Measurements from ENCODE around the gene WNT11. TPM values are rescaled to one million over a fixed set of nuclear protein-coding genes. Genes with fewer than 3 reads are reported as not detected.

The WNT11 gene
- total RNA-seq, 1 experiment from 2014 or later = 0.40 TPM

- ATAC-seq = no peak
Measured at GRCh38 chr11:76164081-76164480, 42.2 kb downstream of the WNT11 start.

GRCh38 chr11:76163289-76163880, 42.9 kb downstream of the WNT11 start:
- no peak overlapping the region for H3K9ac ChIP-seq (ENCODE audit: low read length)

More at GRCh38 chr11:76164081-76164480, 42.2 kb downstream of the WNT11 start:
- H4K20me1 ChIP-seq (ENCODE audit: low read length) = no peaks in the 10 kb centered on the region
- no peaks in the 10 kb centered on the region for H3K79me2 ChIP-seq (ENCODE audit: low read length)
- no TSS peak for BruUV-seq (replicated peaks)
- POLR2A ChIA-PET (ENCODE audit: unreplicated experiment) = no interaction called here
- TF ChIP-seq CTCF (conservative IDR thresholded peaks at IDR 0.05; ENCODE audit: low read depth, low read length) = no peak
- no peak overlapping the region for H3K9ac ChIP-seq (ENCODE audit: low read length)
- no peak for DNase-seq
- no peak overlapping the region for H3K4me2 ChIP-seq (ENCODE audit: low read length)
- H3K9me2 ChIP-seq (replicated peaks; ENCODE audit: low read length) = no peaks in the 10 kb centered on the region
- no peaks in the 10 kb centered on the region for H3K9me3 ChIP-seq (ENCODE audit: low read length)
- H3K27ac ChIP-seq (ENCODE audit: low read length) = no peak overlapping the region
- no peaks in the 10 kb centered on the region for H3K4me1 ChIP-seq (ENCODE audit: insufficient read depth, low read length)
- H3F3A ChIP-seq (ENCODE audit: low read length, unreplicated experiment) = no peaks in the 10 kb centered on the region
- intact Hi-C loops (cut with micrococcal nuclease) = no loop called here
- CTCF ChIA-PET = no interaction called here
- H3K27me3 ChIP-seq (ENCODE audit: low read length) = no peaks in the 10 kb centered on the region
- no peak overlapping the region for H3K4me3 ChIP-seq (ENCODE audit: low read length)
- no peak overlapping the region for H2AFZ ChIP-seq (ENCODE audit: low read length)
- no peaks in the 10 kb centered on the region for H3K36me3 ChIP-seq (ENCODE audit: low read depth, low read length)

More at GRCh38 chr11:76163289-76163880, 42.9 kb downstream of the WNT11 start:
- Histone ChIP-seq H3K4me2 (ENCODE audit: low read length) (no peak overlapping the region), H3K4me3 (ENCODE audit: low read length) (no peak overlapping the region), H3K36me3 (ENCODE audit: low read depth, low read length) (no peaks in the 10 kb centered on the region), H2AFZ (ENCODE audit: low read length) (no peak overlapping the region), H3K27me3 (ENCODE audit: low read length) (no peaks in the 10 kb centered on the region), H3K9me2 (replicated peaks; ENCODE audit: low read length) (no peaks in the 10 kb centered on the region), H3K9me3 (ENCODE audit: low read length) (no peaks in the 10 kb centered on the region), H3K4me1 (ENCODE audit: insufficient read depth, low read length) (no peaks in the 10 kb centered on the region), H3K27ac (ENCODE audit: low read length) (no peak overlapping the region), H3K79me2 (ENCODE audit: low read length) (no peaks in the 10 kb centered on the region), H3F3A (ENCODE audit: low read length, unreplicated experiment) (no peaks in the 10 kb centered on the region), H4K20me1 (ENCODE audit: low read length) (no peaks in the 10 kb centered on the region)
- no TSS peak for BruUV-seq (replicated peaks)
- CTCF ChIA-PET = no interaction called here
- intact Hi-C loops (cut with micrococcal nuclease) = no loop called here
- ATAC-seq = no peak
- POLR2A ChIA-PET (ENCODE audit: unreplicated experiment) = no interaction called here
- DNase-seq = no peak
- TF ChIP-seq CTCF (conservative IDR thresholded peaks at IDR 0.05; ENCODE audit: low read depth, low read length) (no peak), EZH2phosphoT487 (IDR thresholded peaks at IDR 0.05; ENCODE audit: borderline replicate concordance, low read length) (no peak), EZH2 (IDR thresholded peaks at IDR 0.05; ENCODE audit: low read length, unreplicated experiment) (no peak)
